BLaER1 (cell line): ENCODE results near the gene FBRSL1.

Experiments used
- H3K27ac ChIP-seq: shearing (Covaris generic); formaldehyde crosslinking; 2 replicates; pipeline ENCODE4 v1.8.1; 2022
- H3K27me3 ChIP-seq: shearing (Covaris generic); formaldehyde crosslinking; 2 replicates; pipeline ENCODE4 v1.8.1; 2022
- H3K36me3 ChIP-seq: shearing (Covaris generic); formaldehyde crosslinking; 2 replicates; pipeline ENCODE4 v1.8.1; 2022
- H3K4me1 ChIP-seq: shearing (Covaris generic); formaldehyde crosslinking; 2 replicates; pipeline ENCODE4 v1.8.1; 2022
- H3K4me2 ChIP-seq: shearing (Covaris generic); formaldehyde crosslinking; 2 replicates; pipeline ENCODE4 v1.8.1; 2022
- H3K4me3 ChIP-seq: shearing (Covaris generic); formaldehyde crosslinking; 2 replicates; pipeline ENCODE4 v1.8.1; 2022
- H3K9ac ChIP-seq: shearing (Covaris generic); formaldehyde crosslinking; 2 replicates; pipeline ENCODE4 v1.8.1; 2022
- H3K9me3 ChIP-seq: shearing (Covaris generic); formaldehyde crosslinking; 2 replicates; pipeline ENCODE4 v1.8.1; 2022
- H4K20me1 ChIP-seq: shearing (Covaris generic); formaldehyde crosslinking; 2 replicates; pipeline ENCODE4 v1.8.1; 2022
- Cebpa-rat ChIP-seq: shearing (Covaris generic); IDR thresholded peaks from 2 replicates; pipeline ENCODE4 v1.8.1; 2022

Gene FBRSL1

GRCh38 chr12:132513458-132514135 is 23.6 kb downstream of the FBRSL1 start:
- peak overlapping the region; percentile 70 for H3K4me2 ChIP-seq
- no peaks in the 10 kb centered on the region for H3K27me3 ChIP-seq
- peak overlapping the region; percentile 65 for H3K27ac ChIP-seq
- peaks cover 85% of the 10 kb centered on the region for H4K20me1 ChIP-seq
- no peak overlapping the region for H3K4me3 ChIP-seq
- no peak for TF ChIP-seq Cebpa-rat
- peaks cover 15% of the 10 kb centered on the region for H3K9me3 ChIP-seq
- peak overlapping the region; percentile 50; the same call in 1 of the 2 replicates for H3K9ac ChIP-seq
- H3K36me3 ChIP-seq = peaks cover 66% of the 10 kb centered on the region
- H3K4me1 ChIP-seq = peaks cover 83% of the 10 kb centered on the region

- Histone ChIP-seq H4K20me1 (peaks cover 78% of the 10 kb centered on the region), H3K4me1 (peaks cover 79% of the 10 kb centered on the region), H3K4me2 (peak overlapping the region; percentile 70), H3K4me3 (no peak overlapping the region), H3K9ac (peak overlapping the region; percentile 50; the same call in 1 of the 2 replicates), H3K9me3 (peaks cover 21% of the 10 kb centered on the region), H3K27me3 (no peaks in the 10 kb centered on the region), H3K36me3 (peaks cover 66% of the 10 kb centered on the region), H3K27ac (peak overlapping the region; percentile 65)
- TF ChIP-seq Cebpa-rat = no peak
These were observed 24.4 kb downstream of the FBRSL1 start for GRCh38 chr12:132514216-132514820.

- H3K4me2 ChIP-seq = peak overlapping the region; percentile 70
- H3K27ac ChIP-seq = no peak overlapping the region
- peaks cover 77% of the 10 kb centered on the region for H3K4me1 ChIP-seq
- H3K9me3 ChIP-seq = peaks cover 23% of the 10 kb centered on the region
- no peak overlapping the region for H3K9ac ChIP-seq
- H3K4me3 ChIP-seq = no peak overlapping the region
- no peaks in the 10 kb centered on the region for H3K27me3 ChIP-seq
- TF ChIP-seq Cebpa-rat = no peak
- H3K36me3 ChIP-seq = peaks cover 63% of the 10 kb centered on the region
- peaks cover 73% of the 10 kb centered on the region for H4K20me1 ChIP-seq
These were observed 24.9 kb downstream of the FBRSL1 start for GRCh38 chr12:132514838-132515237.

- peak; percentile 58; the same call in 1 of the 2 replicates for TF ChIP-seq Cebpa-rat
- H3K27me3 ChIP-seq = no peaks in the 10 kb centered on the region
- peaks cover 61% of the 10 kb centered on the region for H4K20me1 ChIP-seq
- peaks cover 48% of the 10 kb centered on the region for H3K36me3 ChIP-seq
- no peak overlapping the region for H3K4me3 ChIP-seq
- H3K9ac ChIP-seq = 0 out of 2 replicates have a peak overlapping the region, but pooled peaks have one; percentile 68
- H3K9me3 ChIP-seq = peaks cover 23% of the 10 kb centered on the region
- peak overlapping the region; percentile 87 for H3K4me2 ChIP-seq
- peak overlapping the region; percentile 75 for H3K27ac ChIP-seq
- H3K4me1 ChIP-seq = peaks cover 81% of the 10 kb centered on the region
These were observed 26.4 kb downstream of the FBRSL1 start for GRCh38 chr12:132516095-132517012.

GRCh38 chr12:132517013-132517739 is 27.2 kb downstream of the FBRSL1 start:
- Histone ChIP-seq H3K27ac (peak overlapping the region; percentile 75), H3K27me3 (no peaks in the 10 kb centered on the region), H3K4me1 (peaks cover 88% of the 10 kb centered on the region), H3K4me2 (peak overlapping the region; percentile 87), H3K9ac (peak overlapping the region; percentile 68), H3K4me3 (no peak overlapping the region), H3K9me3 (peaks cover 23% of the 10 kb centered on the region), H4K20me1 (peaks cover 62% of the 10 kb centered on the region), H3K36me3 (peaks cover 44% of the 10 kb centered on the region)
- no peak for TF ChIP-seq Cebpa-rat

- H3K4me3 ChIP-seq = no peak overlapping the region
- H3K36me3 ChIP-seq = peaks cover 39% of the 10 kb centered on the region
- H3K27ac ChIP-seq = peak overlapping the region; percentile 75
- TF ChIP-seq Cebpa-rat = no peak
- peak overlapping the region; percentile 87 for H3K4me2 ChIP-seq
- H4K20me1 ChIP-seq = peaks cover 57% of the 10 kb centered on the region
- H3K27me3 ChIP-seq = no peaks in the 10 kb centered on the region
- H3K9ac ChIP-seq = peak overlapping the region; percentile 68
- H3K9me3 ChIP-seq = peaks cover 23% of the 10 kb centered on the region
- H3K4me1 ChIP-seq = peaks cover 88% of the 10 kb centered on the region
These were observed 27.8 kb downstream of the FBRSL1 start for GRCh38 chr12:132517740-132518100.

GRCh38 chr12:132518354-132518992 is 28.5 kb downstream of the FBRSL1 start:
- Histone ChIP-seq H3K9ac (no peak overlapping the region), H3K4me3 (no peak overlapping the region), H3K4me1 (peaks cover 88% of the 10 kb centered on the region), H4K20me1 (peaks cover 49% of the 10 kb centered on the region), H3K27ac (no peak overlapping the region), H3K27me3 (no peaks in the 10 kb centered on the region), H3K9me3 (peaks cover 23% of the 10 kb centered on the region), H3K36me3 (peaks cover 36% of the 10 kb centered on the region), H3K4me2 (peak overlapping the region; percentile 87)
- no peak for TF ChIP-seq Cebpa-rat

- peak overlapping the region; percentile 54 for H3K4me3 ChIP-seq
- H4K20me1 ChIP-seq = peaks cover 30% of the 10 kb centered on the region
- H3K4me2 ChIP-seq = peak overlapping the region; percentile 99
- H3K36me3 ChIP-seq = peaks cover 29% of the 10 kb centered on the region
- H3K9ac ChIP-seq = peak overlapping the region; percentile 57
- H3K4me1 ChIP-seq = peaks cover 89% of the 10 kb centered on the region
- no peak for TF ChIP-seq Cebpa-rat
- no peaks in the 10 kb centered on the region for H3K27me3 ChIP-seq
- peak overlapping the region; percentile 91 for H3K27ac ChIP-seq
- peaks cover 23% of the 10 kb centered on the region for H3K9me3 ChIP-seq
These were observed 30.7 kb downstream of the FBRSL1 start for GRCh38 chr12:132520421-132521199.
